ENCODE measurements around the gene CSAD.

The CSAD gene

DNA sequence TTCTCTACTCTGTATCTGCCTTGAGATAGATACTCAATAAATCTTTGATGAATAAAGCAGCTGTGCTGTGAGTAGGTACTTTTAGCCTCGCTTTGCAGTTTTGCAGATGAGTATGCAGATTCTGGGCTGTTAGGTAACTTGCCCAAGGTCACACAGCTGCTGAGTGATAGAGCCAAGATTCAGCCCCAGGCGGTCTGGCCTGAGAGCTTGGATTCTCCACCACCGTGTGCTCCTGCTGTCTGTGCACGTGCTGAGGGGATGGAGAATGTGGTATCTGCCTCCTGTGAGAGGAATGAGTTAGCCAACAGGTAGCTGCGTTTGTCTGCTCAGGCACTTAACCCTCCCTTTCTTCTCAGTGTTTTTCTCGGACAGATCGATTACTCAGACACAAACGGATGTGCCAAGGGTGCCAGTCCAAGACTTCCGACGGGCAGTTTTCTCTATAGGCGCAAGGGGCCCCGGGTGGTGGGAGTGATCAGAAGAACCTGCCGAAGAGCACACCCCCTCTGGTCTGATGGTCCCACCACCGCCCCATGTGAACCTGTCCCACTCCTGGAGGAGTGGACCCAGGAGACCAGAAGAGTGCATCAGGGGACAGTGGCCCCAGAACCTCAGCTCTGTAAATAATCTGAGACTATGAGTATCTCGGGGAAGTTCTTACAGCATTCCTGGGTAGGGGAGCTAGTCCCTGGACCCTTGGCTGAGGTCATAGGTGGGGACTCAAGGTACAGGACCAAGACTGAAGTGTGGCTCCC lies 6.6 kb upstream of the CSAD start:
- TF ChIP-seq, protein P1, sequence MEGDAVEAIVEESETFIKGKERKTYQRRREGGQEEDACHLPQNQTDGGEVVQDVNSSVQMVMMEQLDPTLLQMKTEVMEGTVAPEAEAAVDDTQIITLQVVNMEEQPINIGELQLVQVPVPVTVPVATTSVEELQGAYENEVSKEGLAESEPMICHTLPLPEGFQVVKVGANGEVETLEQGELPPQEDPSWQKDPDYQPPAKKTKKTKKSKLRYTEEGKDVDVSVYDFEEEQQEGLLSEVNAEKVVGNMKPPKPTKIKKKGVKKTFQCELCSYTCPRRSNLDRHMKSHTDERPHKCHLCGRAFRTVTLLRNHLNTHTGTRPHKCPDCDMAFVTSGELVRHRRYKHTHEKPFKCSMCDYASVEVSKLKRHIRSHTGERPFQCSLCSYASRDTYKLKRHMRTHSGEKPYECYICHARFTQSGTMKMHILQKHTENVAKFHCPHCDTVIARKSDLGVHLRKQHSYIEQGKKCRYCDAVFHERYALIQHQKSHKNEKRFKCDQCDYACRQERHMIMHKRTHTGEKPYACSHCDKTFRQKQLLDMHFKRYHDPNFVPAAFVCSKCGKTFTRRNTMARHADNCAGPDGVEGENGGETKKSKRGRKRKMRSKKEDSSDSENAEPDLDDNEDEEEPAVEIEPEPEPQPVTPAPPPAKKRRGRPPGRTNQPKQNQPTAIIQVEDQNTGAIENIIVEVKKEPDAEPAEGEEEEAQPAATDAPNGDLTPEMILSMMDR (IDR thresholded peaks at IDR 0.05) = no peak

DNA sequence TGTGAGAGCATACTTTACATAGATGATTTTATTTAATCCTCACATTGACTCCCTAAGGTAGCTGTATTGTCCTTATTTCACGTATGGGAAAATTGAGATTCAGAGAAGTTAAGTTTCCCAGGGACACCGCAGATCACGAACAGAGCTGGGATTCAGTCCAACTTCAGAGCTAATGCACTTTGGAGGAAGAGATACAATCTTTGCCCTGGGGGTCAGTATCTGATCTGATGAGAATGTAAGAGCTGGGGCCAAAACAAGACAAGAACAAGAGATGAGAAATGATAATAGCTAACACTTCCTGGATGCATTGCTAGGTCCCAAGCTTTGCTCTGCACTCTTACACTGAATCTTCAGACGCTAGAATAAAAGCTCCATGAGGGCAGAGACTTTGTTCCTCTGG lies 6.0 kb upstream of the CSAD start:
- TF ChIP-seq, protein P1 (IDR thresholded peaks at IDR 0.05) = no peak

DNA sequence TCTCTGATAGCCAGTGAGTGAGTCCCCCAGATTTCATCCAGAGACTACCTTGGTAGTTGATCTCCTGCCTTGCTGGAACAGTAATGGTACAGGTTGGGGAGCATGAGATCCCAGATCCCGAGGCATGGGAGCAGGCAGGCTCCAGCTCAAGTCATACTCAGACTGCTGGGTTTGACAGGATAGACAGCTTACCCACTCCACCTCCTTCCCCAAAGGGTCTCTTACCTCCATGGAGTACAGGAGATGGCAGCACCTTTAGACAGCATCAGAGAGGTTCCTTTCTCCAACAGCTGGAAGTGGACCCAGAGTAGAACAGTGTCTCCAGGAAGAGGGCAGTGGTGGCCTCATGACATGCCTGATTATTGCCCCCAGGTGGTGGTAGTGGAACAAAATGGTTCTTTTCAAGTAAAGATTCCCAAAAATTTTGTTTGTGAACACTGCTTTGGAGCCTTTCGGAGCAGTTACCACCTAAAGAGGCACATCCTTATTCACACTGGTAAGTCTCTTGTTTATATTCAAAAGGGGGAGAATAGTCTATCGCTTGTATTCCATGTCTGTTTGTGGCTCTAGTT lies 4.9 kb upstream of the CSAD start:
- TF ChIP-seq, protein P1 (IDR thresholded peaks at IDR 0.05) = no peak

DNA sequence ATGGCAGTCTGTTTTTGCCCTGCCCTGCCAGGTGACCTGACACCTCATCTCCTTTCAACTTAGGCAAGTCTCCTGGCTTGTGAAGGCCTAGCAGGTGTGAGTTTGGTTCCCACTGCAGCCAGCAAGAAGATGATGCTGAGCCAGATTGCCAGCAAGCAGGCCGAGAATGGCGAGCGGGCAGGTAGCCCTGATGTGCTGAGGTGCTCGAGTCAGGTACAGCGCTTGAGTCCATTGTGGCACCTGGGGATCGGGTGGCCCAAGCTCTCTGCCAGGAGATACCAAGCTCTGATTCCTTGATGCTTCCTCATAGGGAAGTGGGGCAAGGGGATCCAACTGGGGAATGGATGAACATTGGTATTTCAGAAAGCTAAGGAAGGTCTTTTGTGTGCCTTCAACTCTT lies 4.1 kb upstream of the CSAD start:
- TF ChIP-seq, protein P1 (IDR thresholded peaks at IDR 0.05) = no peak

DNA sequence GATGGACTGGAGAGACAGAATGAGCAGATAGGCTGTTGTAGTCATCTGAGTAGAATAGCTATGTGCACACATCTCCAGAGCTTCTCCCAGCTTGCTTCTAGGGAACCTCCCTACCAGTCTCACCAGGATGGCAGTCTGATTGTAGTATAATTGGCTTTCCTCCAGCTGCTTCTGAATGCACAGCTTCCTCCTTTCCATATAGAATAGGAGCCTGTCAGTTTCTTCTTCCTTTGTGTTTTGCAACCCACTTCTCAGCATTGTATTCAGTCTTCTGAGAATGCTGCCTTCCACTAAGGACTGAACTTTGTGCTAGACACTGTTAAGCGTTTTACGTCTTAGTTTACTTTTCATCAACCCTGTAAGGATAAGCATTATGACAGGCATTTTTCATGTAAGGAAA lies 2.2 kb upstream of the CSAD start:
- TF ChIP-seq, protein P1 (IDR thresholded peaks at IDR 0.05) = no peak

DNA sequence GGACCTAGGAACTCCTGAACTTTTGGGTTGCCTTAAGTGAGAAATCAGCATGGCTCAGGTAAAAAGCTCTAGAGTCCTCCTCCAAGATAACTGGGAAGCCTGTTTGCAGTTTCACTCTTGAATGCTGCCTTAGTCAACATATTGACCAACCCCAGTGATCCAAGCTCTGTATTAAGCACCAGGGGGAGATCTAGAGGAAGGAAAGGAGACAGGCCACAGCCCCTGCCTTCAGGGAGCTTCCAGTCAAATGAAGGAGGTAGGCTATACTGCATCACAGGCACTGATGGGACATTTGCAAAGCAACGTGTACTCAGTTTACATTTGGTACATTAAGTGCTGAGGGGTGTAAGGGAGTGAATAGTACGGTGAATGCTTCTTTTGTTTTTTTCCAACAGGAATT lies 1.2 kb upstream of the CSAD start:
- TF ChIP-seq, protein P1 (IDR thresholded peaks at IDR 0.05) = no peak

DNA sequence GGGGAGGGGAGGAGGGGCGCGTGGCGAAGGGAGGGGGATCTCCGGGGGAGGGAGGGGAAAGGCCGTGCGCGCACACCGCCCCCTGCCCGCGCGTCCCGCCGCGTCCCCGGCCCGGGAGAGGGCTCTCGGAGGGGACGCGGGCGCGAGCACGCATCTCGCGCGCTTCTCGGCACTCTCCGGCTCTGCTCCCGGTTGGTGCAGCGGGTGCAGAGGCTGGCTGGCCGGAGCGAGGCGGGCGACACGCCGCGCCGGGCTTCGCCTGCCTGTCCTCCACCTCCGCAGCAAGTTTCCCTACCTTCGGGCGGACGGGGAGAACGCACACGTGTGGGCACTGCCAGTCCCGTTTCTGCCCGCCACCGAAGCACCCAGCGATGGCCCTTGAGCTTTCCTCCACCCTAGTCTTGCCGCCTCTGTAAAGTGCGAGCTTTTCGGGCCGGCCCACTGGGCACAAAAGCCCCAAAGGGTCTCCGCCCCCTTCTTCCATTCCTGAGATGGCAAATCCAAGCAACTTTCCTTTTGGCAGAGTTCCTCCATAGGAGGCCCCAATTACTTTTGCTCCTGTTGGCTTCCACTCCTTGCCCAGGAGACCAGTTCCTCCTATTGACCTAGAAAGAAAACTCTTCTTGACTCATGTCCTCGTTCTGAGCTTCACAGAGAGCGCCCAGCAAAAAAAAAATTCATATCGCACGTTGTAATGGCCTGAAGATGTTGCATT lies 363 bp upstream of the CSAD start:
- TF ChIP-seq, protein P1 (IDR thresholded peaks at IDR 0.05) = no peak

All from LNCAP (cell line).